SJCRH30 (cell line): ENCODE data around the gene AZU1. TPM values are rescaled to one million over a fixed set of nuclear protein-coding genes. Genes with fewer than 3 reads are reported as not detected.

Experiments used
- total RNA-seq: library from RNA; depleted of rRNA; stranded (reverse); fragments of >200 nt; shearing (Covaris generic); gene quantifications from 2 replicates; pipeline ENCODE4 v1.2.3, GENCODE V29; 2014; rRNA removed

The AZU1 gene
- total RNA-seq, 1 experiment from 2014 or later = not detected

Other genes with a start within 250 kb of the AZU1 start
- gene HCN2, start 238.0 kb upstream of the AZU1 start, total RNA-seq = 0.14 and 0.30 TPM in 2 replicates
- gene POLRMT, start 194.3 kb upstream of the AZU1 start, total RNA-seq = 27.0 and 29.6 TPM in 2 replicates
- gene FGF22, start 188.0 kb upstream of the AZU1 start, total RNA-seq = not detected in 2 replicates
- gene RNF126, start 164.6 kb upstream of the AZU1 start, total RNA-seq = 37.6 and 38.8 TPM in 2 replicates
- 6.5 and 8.0 TPM in 2 replicates for gene FSTL3, start 151.4 kb upstream of the AZU1 start, total RNA-seq
- gene PRSS57, start 132.4 kb upstream of the AZU1 start, total RNA-seq = not detected in 2 replicates
- 4.4 and 4.6 TPM in 2 replicates for gene PALM, start 118.9 kb upstream of the AZU1 start, total RNA-seq
- 0.18 and 0.41 TPM in 2 replicates for gene MISP, start 76.7 kb upstream of the AZU1 start, total RNA-seq
- 232 TPM in 2 replicates for gene PTBP1, start 30.4 kb upstream of the AZU1 start, total RNA-seq
- gene PLPPR3, start 5.9 kb upstream of the AZU1 start, total RNA-seq = not detected in 2 replicates
- gene PRTN3, start 13.2 kb downstream of the AZU1 start, total RNA-seq = not detected in 2 replicates
- gene ELANE, start 24.5 kb downstream of the AZU1 start, total RNA-seq = not detected in 2 replicates
- 0.08 and 0.18 TPM in 2 replicates for gene CFD, start 31.8 kb downstream of the AZU1 start, total RNA-seq
- 19.6 and 21.3 TPM in 2 replicates for gene MED16, start 65.3 kb downstream of the AZU1 start, total RNA-seq
- gene RNU6-9, start 65.6 kb downstream of the AZU1 start, total RNA-seq = not detected in 2 replicates
- 18.3 and 19.8 TPM in 2 replicates for gene R3HDM4, start 85.4 kb downstream of the AZU1 start, total RNA-seq
- 0.08 TPM in 1 of 2 replicates, not detected in the other for gene KISS1R, start 89.5 kb downstream of the AZU1 start, total RNA-seq
- gene ARID3A, start 98.2 kb downstream of the AZU1 start, total RNA-seq = 28.7 and 34.8 TPM in 2 replicates
- 47.5 and 58.9 TPM in 2 replicates for gene WDR18, start 156.5 kb downstream of the AZU1 start, total RNA-seq
- gene GRIN3B, start 172.6 kb downstream of the AZU1 start, total RNA-seq = not detected in 2 replicates
- gene TMEM259, start 193.3 kb downstream of the AZU1 start, total RNA-seq = 61.0 and 66.8 TPM in 2 replicates
- gene RNU6-2, start 193.7 kb downstream of the AZU1 start, total RNA-seq = not detected in 2 replicates
- gene CNN2, start 198.8 kb downstream of the AZU1 start, total RNA-seq = 87.2 and 91.4 TPM in 2 replicates
- gene ABCA7, start 212.3 kb downstream of the AZU1 start, total RNA-seq = 7.8 and 11.0 TPM in 2 replicates
- gene ARHGAP45, start 239.3 kb downstream of the AZU1 start, total RNA-seq = 2.9 TPM in 2 replicates